Upper lobe of left lung (tissue), 4 donors: Measurements from ENCODE around the gene PARL.

Experiments
- CTCF ChIP-seq, 6 experiments: fragments of 450-650 bp in 4 of 6; fragments of 200-600 bp in 2 of 6; sonication (generic) in 2 of 6; IDR thresholded peaks; one replicate each; pipeline ENCODE4 v1.5.1; 2016 to 2019; ENCODE audit warnings: antibody characterized with exemption in 6 of 6
- EP300 ChIP-seq, 4 donors: sonication (generic); formaldehyde crosslinking; IDR thresholded peaks; one replicate each; pipeline ENCODE4 v1.5.1; 2017; ENCODE audit warnings: antibody characterized with exemption in 4 of 4, control low read depth in 2 of 4
- POLR2A ChIP-seq, 4 donors: fragments of 450-650 bp; IDR thresholded peaks; one replicate each; pipeline ENCODE4 v1.5.1; 2016 to 2017; ENCODE audit warnings: antibody characterized with exemption in 4 of 4, mild to moderate bottlenecking in 2 of 4
- POLR2AphosphoS5 ChIP-seq, 2 donors: sonication (generic); formaldehyde crosslinking; IDR thresholded peaks; one replicate each; pipeline ENCODE4 v1.5.1; 2017; ENCODE audit warnings: antibody characterized with exemption in 2 of 2

- TF ChIP-seq CTCF (IDR thresholded peaks at IDR 0.05), result no peak
- TF ChIP-seq POLR2AphosphoS5 (IDR thresholded peaks at IDR 0.05), result no peak
- TF ChIP-seq POLR2A (IDR thresholded peaks at IDR 0.05), result no peak
- TF ChIP-seq EP300 (IDR thresholded peaks at IDR 0.05), result no peak
These were observed 48.5 kb upstream of the PARL start for GRCh38 chr3:183933160-183933559.
